ENCODE results near the gene GTF3C4.

GTF3C4 gene

DNA sequence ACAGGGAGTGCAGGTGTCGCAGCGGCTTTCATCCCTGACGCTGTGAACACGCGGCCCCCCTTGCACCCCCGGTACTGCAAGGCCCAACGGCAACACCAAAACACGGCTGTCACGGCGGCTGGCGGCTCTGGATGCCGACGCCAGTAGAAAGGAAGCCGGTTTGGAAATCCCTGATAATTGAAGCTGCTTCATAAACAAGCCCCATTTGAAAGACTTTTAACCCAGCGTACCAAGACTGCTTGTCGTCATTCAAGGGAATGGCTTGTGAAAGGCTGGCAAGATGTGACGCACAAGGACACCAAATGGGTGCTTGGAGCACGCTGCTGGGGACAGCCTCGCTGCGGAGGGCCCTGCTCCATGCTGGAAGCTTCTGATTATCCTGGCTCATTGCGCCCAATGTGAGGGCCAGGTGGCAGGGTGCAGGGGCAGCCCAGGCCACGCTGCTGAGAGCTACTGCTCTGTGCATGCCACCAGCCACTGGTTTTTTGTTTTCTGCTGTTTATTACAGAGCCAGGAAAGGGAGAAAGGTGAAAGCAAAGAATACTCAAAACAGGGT is 63.1 kb downstream of the GTF3C4 start:
- TF ChIP-seq POLR2AphosphoS5 (IDR thresholded peaks at IDR 0.05; ENCODE audit: low read depth) = no peak
- TF ChIP-seq, protein P1, sequence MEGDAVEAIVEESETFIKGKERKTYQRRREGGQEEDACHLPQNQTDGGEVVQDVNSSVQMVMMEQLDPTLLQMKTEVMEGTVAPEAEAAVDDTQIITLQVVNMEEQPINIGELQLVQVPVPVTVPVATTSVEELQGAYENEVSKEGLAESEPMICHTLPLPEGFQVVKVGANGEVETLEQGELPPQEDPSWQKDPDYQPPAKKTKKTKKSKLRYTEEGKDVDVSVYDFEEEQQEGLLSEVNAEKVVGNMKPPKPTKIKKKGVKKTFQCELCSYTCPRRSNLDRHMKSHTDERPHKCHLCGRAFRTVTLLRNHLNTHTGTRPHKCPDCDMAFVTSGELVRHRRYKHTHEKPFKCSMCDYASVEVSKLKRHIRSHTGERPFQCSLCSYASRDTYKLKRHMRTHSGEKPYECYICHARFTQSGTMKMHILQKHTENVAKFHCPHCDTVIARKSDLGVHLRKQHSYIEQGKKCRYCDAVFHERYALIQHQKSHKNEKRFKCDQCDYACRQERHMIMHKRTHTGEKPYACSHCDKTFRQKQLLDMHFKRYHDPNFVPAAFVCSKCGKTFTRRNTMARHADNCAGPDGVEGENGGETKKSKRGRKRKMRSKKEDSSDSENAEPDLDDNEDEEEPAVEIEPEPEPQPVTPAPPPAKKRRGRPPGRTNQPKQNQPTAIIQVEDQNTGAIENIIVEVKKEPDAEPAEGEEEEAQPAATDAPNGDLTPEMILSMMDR (IDR thresholded peaks at IDR 0.05; ENCODE audit: insufficient read depth, low read length) = no peak
- no peak for TF ChIP-seq SPI1 (IDR thresholded peaks at IDR 0.05; ENCODE audit: borderline replicate concordance, low read depth)
- no peak for DNase-seq (ENCODE audit: low read depth in 1 of 2, low spot score in 1 of 2)
- Histone ChIP-seq H3K27me3 (ENCODE audit: insufficient read depth, poor library complexity, severe bottlenecking) (peaks cover 2% of the 10 kb centered on the region), H3K4me3 (replicated peaks; ENCODE audit: insufficient read depth, low read length) (no peak overlapping the region), H3K27ac (replicated peaks) (no peak overlapping the region)

DNA sequence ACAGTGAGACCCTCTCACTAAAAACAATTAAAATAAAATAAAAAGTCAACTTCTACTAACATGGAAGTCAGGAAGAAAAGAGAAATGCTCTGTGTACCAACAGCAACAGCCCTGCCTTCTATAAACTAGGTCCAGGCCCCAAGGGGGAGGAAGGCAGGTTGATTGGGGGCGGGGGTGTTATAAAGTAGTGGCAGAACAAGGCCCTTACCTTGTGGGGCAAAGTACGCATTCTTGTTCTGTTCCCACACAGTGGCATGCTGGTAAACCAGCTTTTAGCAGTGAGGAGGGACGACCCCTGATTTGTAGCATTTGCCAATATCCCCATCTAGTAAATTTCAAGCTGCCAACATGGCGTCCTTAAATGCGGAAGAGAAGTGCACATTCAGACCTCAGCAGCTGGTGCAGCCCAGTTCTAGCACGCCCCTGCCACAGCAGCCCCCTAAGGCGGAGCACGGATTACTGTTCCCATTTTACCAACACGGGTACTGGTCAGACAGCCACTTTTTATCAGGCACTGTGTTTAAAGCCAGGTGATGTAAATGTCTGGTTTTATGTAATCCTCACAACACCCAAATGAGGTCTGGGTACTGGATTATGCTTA is 69.5 kb downstream of the GTF3C4 start:
- DNase-seq (ENCODE audit: low read depth in 1 of 2, low spot score in 1 of 2) = no peak
- TF ChIP-seq, protein P1 (IDR thresholded peaks at IDR 0.05; ENCODE audit: insufficient read depth, low read length) = no peak
- TF ChIP-seq GABPA (IDR thresholded peaks at IDR 0.05; ENCODE audit: low read depth) = no peak
- TF ChIP-seq, protein P2, sequence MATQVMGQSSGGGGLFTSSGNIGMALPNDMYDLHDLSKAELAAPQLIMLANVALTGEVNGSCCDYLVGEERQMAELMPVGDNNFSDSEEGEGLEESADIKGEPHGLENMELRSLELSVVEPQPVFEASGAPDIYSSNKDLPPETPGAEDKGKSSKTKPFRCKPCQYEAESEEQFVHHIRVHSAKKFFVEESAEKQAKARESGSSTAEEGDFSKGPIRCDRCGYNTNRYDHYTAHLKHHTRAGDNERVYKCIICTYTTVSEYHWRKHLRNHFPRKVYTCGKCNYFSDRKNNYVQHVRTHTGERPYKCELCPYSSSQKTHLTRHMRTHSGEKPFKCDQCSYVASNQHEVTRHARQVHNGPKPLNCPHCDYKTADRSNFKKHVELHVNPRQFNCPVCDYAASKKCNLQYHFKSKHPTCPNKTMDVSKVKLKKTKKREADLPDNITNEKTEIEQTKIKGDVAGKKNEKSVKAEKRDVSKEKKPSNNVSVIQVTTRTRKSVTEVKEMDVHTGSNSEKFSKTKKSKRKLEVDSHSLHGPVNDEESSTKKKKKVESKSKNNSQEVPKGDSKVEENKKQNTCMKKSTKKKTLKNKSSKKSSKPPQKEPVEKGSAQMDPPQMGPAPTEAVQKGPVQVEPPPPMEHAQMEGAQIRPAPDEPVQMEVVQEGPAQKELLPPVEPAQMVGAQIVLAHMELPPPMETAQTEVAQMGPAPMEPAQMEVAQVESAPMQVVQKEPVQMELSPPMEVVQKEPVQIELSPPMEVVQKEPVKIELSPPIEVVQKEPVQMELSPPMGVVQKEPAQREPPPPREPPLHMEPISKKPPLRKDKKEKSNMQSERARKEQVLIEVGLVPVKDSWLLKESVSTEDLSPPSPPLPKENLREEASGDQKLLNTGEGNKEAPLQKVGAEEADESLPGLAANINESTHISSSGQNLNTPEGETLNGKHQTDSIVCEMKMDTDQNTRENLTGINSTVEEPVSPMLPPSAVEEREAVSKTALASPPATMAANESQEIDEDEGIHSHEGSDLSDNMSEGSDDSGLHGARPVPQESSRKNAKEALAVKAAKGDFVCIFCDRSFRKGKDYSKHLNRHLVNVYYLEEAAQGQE (IDR thresholded peaks at IDR 0.05; ENCODE audit: insufficient replicate concordance, low read depth) = no peak
- no peak for TF ChIP-seq SPI1 (IDR thresholded peaks at IDR 0.05; ENCODE audit: borderline replicate concordance, low read depth)
- no peak for TF ChIP-seq POLR2AphosphoS5 (IDR thresholded peaks at IDR 0.05; ENCODE audit: low read depth)
- no peak overlapping the region for H3K4me3 ChIP-seq (replicated peaks; ENCODE audit: insufficient read depth, low read length)
- no peak overlapping the region for H3K27ac ChIP-seq (replicated peaks)
- peaks cover 16% of the 10 kb centered on the region for H3K27me3 ChIP-seq (ENCODE audit: insufficient read depth, poor library complexity, severe bottlenecking)

DNA sequence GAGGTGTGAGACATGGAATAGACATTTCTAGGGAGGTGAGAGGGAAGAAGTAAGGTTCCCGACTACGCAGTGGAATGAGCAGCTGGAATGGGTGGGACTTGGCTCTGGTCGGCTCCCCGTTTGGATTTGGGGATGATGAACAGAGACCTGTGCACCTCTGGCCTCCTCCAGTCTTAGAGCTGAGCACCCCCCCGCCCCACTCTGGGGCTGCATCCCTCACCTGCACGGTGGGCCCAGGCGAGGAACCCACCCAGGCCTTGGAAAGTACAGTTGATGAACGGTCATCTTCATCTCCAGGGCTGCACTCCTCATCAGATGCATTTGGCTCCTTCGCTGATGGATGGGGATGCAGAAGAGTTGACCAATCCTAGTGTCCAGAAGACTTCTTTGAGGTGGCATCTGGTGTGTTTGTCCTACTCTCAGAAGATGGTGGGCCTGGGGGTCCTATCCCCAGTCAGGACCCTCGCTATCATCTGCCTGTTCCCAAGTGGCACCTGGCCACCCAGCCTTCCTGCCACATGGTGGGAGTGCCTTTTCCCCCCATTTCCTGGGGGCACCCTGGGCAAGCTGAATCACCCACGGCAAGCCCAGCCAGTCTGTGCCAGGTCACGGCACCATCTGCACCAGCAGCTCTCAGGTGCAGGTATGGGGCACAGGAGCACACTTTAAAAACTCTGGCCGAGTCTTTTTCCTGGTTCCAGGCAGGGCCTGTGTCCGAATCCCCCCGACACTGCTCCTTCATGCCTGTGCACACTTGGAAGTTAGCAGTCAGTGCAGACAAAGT is 70.5 kb downstream of the GTF3C4 start:
- Histone ChIP-seq H3K27me3 (ENCODE audit: insufficient read depth, poor library complexity, severe bottlenecking) (peaks cover 25% of the 10 kb centered on the region), H3K4me3 (replicated peaks; ENCODE audit: insufficient read depth, low read length) (no peak overlapping the region), H3K27ac (replicated peaks) (no peak overlapping the region)
- TF ChIP-seq SPI1 (IDR thresholded peaks at IDR 0.05; ENCODE audit: borderline replicate concordance, low read depth) (no peak), GABPA (IDR thresholded peaks at IDR 0.05; ENCODE audit: low read depth) (no peak), POLR2AphosphoS5 (IDR thresholded peaks at IDR 0.05; ENCODE audit: low read depth) (no peak)
- TF ChIP-seq, protein P2 (IDR thresholded peaks at IDR 0.05; ENCODE audit: insufficient replicate concordance, low read depth) = no peak
- TF ChIP-seq, protein P1 (IDR thresholded peaks at IDR 0.05; ENCODE audit: insufficient read depth, low read length) = no peak
- no peak for DNase-seq (ENCODE audit: low read depth in 1 of 2, low spot score in 1 of 2)

Data from HL-60 (cell line).